Tibial artery (tissue), 4 donors: ENCODE results near the gene SERPINA1.

ENCODE experiments used
- DNase-seq, 2 donors: peaks; one replicate each; pipeline ENCODE4 v3.0.0-alpha.2; 2019
- H3K27ac ChIP-seq, 2 donors: fragments of 200-600 bp; sonication (generic) in 1 of 2; 1 replicate in 1 of 2; 2 replicates in 1 of 2; pipeline ENCODE4 v1.5.1; 2018 to 2019; ENCODE audit warnings: mild to moderate bottlenecking in 1 of 2
- H3K27me3 ChIP-seq, 2 donors: fragments of 200-600 bp; sonication (generic) in 1 of 2; one replicate each; pipeline versions ENCODE4 v1.5.1 to v1.6.0; 2016 to 2019
- H3K36me3 ChIP-seq, 3 donors: fragments of 200-600 bp; sonication (generic) in 2 of 3; one replicate each; pipeline ENCODE4 v1.5.1; 2016 to 2019; ENCODE audit warnings: mild to moderate bottlenecking in 2 of 3
- H3K4me1 ChIP-seq, 4 donors: fragments of 200-600 bp; sonication (generic) in 2 of 4; 1 replicate in 3 of 4; 2 replicates in 1 of 4; pipeline ENCODE4 v1.5.1; 2016 to 2019
- H3K4me3 ChIP-seq, 2 donors: fragments of 200-600 bp; sonication (generic) in 1 of 2; 1 replicate in 1 of 2; 2 replicates in 1 of 2; pipeline ENCODE4 v1.5.1; 2018 to 2019; ENCODE audit warnings: mild to moderate bottlenecking in 2 of 2
- H3K9me3 ChIP-seq, 3 donors: fragments of 200-600 bp; sonication (generic) in 1 of 3; one replicate each; pipeline ENCODE4 v1.5.1; 2016 to 2019
- CTCF ChIP-seq, 2 experiments: fragments of 200-600 bp in 1 of 2; fragments of 450-650 bp in 1 of 2; IDR thresholded peaks; one replicate each; pipeline ENCODE4 v1.5.1; 2017 to 2019; ENCODE audit warnings: antibody characterized with exemption in 2 of 2, mild to moderate bottlenecking in 1 of 2, moderate library complexity in 1 of 2
- intact Hi-C: fragments of 100-400 bp; cut with DNase I; formaldehyde crosslinking; loops from one replicate; pipeline ENCODE4 v1.15.0; 2023; ENCODE audit warnings: low total_unique reads

Gene SERPINA1

GRCh38 chr14:94403312-94403932 is 15.0 kb upstream of the SERPINA1 start:
- no peaks in the 10 kb centered on the region for H3K36me3 ChIP-seq
- DNase-seq = no peak
- intact Hi-C loops = no loop called here
- no peak for TF ChIP-seq CTCF (IDR thresholded peaks at IDR 0.05)
- H3K27ac ChIP-seq = no peak overlapping the region
- H3K4me1 ChIP-seq = no peaks in the 10 kb centered on the region
- H3K4me3 ChIP-seq = no peak overlapping the region
- peaks cover 0 to 9% (median 4%) of the 10 kb centered on the region in 3 donors for H3K9me3 ChIP-seq
- H3K27me3 ChIP-seq = no peaks in the 10 kb centered on the region

- Histone ChIP-seq H3K27ac (no peak overlapping the region), H3K27me3 (no peaks in the 10 kb centered on the region), H3K4me3 (no peak overlapping the region), H3K36me3 (no peaks in the 10 kb centered on the region), H3K4me1 (no peaks in the 10 kb centered on the region), H3K9me3 (peaks cover 0 to 9% (median 4%) of the 10 kb centered on the region in 3 donors)
- intact Hi-C loops = no loop called here
- TF ChIP-seq CTCF (IDR thresholded peaks at IDR 0.05) = no peak
- DNase-seq = no peak
Observed at GRCh38 chr14:94401083-94401482, 12.7 kb upstream of the SERPINA1 start.

- H3K36me3 ChIP-seq = no peaks in the 10 kb centered on the region
- DNase-seq = no peak
- intact Hi-C loops = no loop called here
- no peak overlapping the region for H3K4me3 ChIP-seq
- no peak for TF ChIP-seq CTCF (IDR thresholded peaks at IDR 0.05)
- H3K4me1 ChIP-seq = no peaks in the 10 kb centered on the region
- no peak overlapping the region for H3K27ac ChIP-seq
- peaks cover 0 to 7% (median under 1%) of the 10 kb centered on the region in 3 donors for H3K9me3 ChIP-seq
- H3K27me3 ChIP-seq = no peaks in the 10 kb centered on the region
Observed at GRCh38 chr14:94400422-94400841, 12.0 kb upstream of the SERPINA1 start.

GRCh38 chr14:94398536-94398935 is 10.1 kb upstream of the SERPINA1 start:
- Histone ChIP-seq H3K4me3 (no peak overlapping the region), H3K27ac (no peak overlapping the region), H3K36me3 (no peaks in the 10 kb centered on the region), H3K27me3 (no peaks in the 10 kb centered on the region), H3K4me1 (peaks cover 0 to 6% (median 6%) of the 10 kb centered on the region in 4 donors), H3K9me3 (no peaks in the 10 kb centered on the region)
- intact Hi-C loops = no loop called here
- TF ChIP-seq CTCF (IDR thresholded peaks at IDR 0.05) = no peak
- no peak for DNase-seq

GRCh38 chr14:94398182-94398479 is 9.7 kb upstream of the SERPINA1 start:
- no peak overlapping the region for H3K27ac ChIP-seq
- H3K27me3 ChIP-seq = no peaks in the 10 kb centered on the region
- no peaks in the 10 kb centered on the region for H3K9me3 ChIP-seq
- H3K36me3 ChIP-seq = no peaks in the 10 kb centered on the region
- no peak for TF ChIP-seq CTCF (IDR thresholded peaks at IDR 0.05)
- no peak overlapping the region for H3K4me3 ChIP-seq
- no peak for DNase-seq
- peaks cover 0 to 6% (median 6%) of the 10 kb centered on the region in 4 donors for H3K4me1 ChIP-seq
- intact Hi-C loops = no loop called here
